ENCODE measurements around the gene GALP.
"Not testable (repeated sequence)": the region's sequence is repeated elsewhere in the genome, so short reads cannot be mapped to it uniquely, and the experiment has no call there.

Gene GALP

DNA sequence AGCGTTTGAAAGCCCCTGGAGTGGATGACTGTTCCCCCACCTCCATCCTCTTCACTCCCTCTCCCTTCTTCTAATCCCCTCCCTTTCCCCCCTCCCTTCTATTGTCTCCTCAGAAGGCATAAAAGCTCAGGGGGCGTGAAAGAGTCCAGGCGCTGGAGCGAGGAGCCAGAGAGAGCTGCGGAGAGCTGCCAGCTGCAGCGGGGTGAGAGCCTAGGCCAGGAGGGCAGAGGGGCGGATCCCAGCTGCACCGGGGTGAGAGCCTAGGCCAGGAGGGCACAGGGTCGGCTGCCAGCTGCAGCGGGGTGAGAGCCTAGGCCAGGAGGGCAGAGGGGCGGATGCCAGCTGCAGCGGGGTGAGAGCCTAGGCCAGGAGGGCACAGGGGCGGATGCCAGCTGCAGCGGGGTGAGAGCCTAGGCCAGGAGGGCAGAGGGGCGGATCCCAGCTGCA, at the start of gene GALP:
Gene GALP (plus strand): TSS at position 148 of the 447 bp plus-strand sequence. CDS start 1,101 bp downstream, outside the sequence.
- DNase-seq (ENCODE audit: low read depth) = not testable (repeated sequence)

GRCh38 chr19:56126983-56127780, 48.6 kb upstream of the GALP start:
- no peak for DNase-seq (ENCODE audit: low read depth)

GRCh38 chr19:56130006-56130405, 45.8 kb upstream of the GALP start:
- no peak for DNase-seq (ENCODE audit: low read depth)

DNA sequence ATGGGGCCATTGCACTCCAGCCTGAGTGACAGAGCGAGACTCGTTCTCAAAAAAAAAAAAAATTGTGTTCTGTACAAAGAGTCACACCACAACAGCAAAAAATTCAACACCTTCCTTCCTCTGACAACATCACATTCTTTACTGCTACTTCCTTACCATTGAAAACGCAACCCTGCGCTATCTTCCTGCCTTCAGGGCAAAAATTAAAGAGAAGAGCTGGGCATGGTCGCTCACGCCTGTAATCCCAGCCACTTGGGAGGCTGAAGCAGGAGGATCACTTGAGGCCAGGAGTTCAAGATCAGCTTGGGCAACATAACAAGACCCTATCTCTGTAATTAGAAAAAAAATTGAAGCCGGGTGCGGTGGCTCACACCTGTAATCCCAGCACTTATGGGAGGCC, 44.2 kb upstream of the GALP start:
- DNase-seq (ENCODE audit: low read depth) = no peak

- no peak for DNase-seq (ENCODE audit: low read depth)
Observed at GRCh38 chr19:56132316-56132822, 43.4 kb upstream of the GALP start.

GRCh38 chr19:56133858-56134653, 41.8 kb upstream of the GALP start:
- no peak for DNase-seq (ENCODE audit: low read depth)

GRCh38 chr19:56134654-56134921, 41.2 kb upstream of the GALP start:
- no peak for DNase-seq (ENCODE audit: low read depth)

DNA sequence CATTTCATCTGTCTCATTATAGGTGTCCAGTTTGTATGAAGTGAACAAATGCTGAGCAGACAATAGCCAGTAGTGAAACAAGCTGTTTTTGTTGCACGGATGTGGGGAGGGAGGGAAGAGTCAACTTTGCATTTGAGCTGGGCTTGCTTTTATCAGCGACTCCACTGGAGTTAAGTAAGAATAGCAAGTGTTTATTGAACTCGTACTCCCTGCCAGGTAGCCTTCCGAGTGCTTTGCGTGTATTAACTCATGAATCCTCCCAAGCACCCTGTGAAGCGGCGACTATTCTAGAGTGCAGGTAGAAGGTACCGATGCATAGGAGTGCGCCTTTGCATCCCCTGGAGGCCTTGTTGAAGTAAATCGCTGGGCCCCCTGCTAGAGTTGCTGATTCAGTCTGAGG, 39.4 kb upstream of the GALP start:
- no peak for DNase-seq (ENCODE audit: low read depth)

GRCh38 chr19:56137405-56137804, 38.4 kb upstream of the GALP start:
- no peak for DNase-seq (ENCODE audit: low read depth)

- no peak for DNase-seq (ENCODE audit: low read depth)
Observed at GRCh38 chr19:56138069-56138468, 37.7 kb upstream of the GALP start.

GRCh38 chr19:56139847-56140582, 35.8 kb upstream of the GALP start:
- DNase-seq (ENCODE audit: low read depth) = no peak

DNA sequence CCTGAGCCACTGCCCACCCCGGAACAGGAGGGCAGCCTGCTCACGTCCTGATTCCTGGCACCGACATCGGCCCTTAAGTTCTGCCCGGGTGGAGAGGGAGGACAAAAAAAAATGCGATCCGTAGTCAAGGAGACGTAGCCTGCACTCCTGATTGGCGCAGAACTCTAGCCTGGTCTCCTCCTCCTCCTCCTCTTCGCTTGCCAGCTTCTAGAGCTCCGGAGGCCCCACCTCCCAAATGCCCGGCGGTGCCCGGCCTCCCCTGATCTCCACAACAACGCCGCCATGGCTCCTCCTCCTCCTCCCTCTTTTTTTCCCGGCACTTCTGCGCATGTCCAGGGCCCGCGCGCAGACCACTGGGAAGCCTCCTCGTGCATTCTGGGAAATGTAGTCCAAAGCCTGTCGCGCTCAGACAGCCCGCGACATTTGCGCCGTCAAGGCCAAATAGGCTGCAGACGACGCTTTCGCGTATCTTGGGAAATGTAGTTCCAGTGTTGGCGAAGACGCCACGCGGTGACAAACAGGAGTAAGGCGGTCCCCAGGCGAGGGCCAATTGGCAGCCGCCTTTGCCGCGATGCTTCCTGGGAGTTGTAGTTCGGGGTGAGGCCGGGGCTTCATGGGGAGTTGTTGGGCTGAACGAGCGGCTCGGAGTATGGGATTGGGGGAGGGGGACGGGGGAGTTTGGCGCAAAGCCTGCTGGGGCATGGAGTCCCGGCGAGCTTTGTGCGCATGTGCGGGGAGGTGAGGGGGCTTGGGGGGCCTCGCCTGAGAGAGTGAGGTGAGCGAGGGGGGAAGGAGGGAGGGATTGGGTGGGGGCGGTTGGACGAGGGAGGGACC, 35.0 kb upstream of the GALP start, which contains the start of gene ZNF444:
Gene ZNF444 (plus strand): TSS at position 705 of the 834 bp plus-strand sequence. CDS start 5,625 bp downstream, outside the sequence.
- peak; percentile 97 for DNase-seq (ENCODE audit: low read depth)

- DNase-seq (ENCODE audit: low read depth) = no peak
Observed at GRCh38 chr19:56141417-56141993, 34.3 kb upstream of the GALP start.

DNA sequence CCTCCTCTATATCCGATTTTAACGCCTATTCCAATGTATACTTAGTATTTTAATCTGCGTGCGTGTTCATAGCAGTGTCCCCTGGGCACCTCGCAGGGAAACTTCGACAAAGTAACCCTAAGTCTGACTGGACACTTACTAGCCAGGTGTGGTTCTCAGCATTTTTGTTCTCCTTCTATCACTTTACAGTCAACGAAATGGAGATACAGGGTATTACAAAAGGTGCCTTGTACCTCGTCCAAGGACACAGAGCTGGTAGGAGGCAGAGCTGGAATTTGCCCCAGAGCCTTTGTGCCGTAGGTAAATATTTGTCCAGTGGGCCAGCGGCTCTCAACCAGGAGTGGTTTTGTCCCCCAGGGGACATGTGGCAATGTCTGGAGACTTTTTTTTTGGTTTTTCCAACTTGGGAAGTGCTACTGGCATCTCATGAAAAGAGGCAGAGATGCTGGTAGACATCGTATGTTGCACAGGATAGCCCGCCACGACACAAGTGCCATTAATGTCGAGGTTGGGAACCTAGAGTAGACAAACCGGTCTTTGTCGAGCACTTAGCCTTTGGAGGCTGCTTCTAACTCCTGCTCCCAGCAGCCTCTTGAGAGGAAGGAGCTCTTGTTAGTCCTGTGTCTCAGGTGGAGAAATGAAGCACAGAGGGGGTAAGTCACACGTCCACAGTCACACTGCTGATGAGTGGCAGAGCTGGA, 33.6 kb upstream of the GALP start:
- no peak for DNase-seq (ENCODE audit: low read depth)

GRCh38 chr19:56142897-56143434, 32.8 kb upstream of the GALP start:
- DNase-seq (ENCODE audit: low read depth) = no peak

DNA sequence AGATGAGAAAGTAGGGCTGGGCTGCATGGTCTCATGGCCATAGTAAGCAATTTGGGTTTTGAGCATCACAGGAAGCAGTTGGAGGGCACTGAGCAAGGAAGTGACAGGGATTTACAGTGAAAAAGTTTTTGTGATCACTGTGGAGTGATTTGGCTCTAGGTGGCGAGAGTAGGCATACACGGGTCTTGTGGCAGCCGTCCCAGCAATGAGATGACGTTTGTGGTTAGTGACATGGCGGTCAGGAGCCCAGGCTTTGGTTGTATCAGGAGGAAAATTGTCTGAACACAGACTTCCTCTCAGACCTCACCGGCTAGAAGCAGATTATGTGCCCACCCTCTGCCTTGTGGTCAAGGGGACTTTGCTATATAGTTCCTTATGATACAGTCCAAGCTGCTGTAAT, 31.4 kb upstream of the GALP start:
- no peak for DNase-seq (ENCODE audit: low read depth)

DNA sequence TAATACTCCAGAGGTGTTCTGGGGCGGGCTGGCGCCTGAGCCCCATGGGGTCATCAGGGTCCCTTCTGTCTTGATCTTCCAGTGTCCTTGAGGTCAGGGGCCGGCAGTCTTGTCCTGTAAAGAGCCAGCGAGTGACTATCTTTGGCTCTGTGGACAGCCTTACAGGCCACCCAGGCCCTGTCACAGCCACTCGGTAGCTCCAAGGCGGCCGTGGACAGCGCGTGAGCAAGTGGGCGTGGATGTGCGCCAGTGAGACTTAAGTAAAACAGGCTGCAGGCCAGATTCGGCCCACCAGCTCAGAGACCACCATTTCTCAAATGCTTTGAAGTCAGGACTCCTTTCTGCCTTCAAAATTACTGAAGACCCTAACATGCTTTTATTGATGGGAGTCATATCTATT, 31.0 kb upstream of the GALP start:
- DNase-seq (ENCODE audit: low read depth) = no peak

DNA sequence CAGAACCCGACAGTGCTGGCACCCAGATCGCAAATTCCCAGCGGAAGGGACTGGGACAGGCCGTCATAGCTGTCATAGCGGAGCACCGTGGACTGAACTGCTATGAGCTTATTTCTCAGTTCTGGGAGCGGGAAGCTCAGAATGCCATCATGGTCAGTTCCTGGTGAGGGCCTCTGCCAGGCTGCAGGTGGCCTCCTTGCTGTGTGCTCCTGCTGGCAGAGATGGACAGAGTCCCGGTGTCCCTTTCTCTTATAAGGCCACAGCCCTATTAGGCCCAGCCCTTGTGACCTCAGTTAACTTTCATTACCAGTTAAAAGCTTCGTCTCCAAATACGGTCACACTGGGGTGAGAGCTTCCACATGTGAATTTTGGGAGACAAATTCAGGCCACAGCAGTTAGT, 30.1 kb upstream of the GALP start:
- no peak for DNase-seq (ENCODE audit: low read depth)

- no peak for DNase-seq (ENCODE audit: low read depth)
Observed at GRCh38 chr19:56146904-56147303, 28.9 kb upstream of the GALP start.

DNA sequence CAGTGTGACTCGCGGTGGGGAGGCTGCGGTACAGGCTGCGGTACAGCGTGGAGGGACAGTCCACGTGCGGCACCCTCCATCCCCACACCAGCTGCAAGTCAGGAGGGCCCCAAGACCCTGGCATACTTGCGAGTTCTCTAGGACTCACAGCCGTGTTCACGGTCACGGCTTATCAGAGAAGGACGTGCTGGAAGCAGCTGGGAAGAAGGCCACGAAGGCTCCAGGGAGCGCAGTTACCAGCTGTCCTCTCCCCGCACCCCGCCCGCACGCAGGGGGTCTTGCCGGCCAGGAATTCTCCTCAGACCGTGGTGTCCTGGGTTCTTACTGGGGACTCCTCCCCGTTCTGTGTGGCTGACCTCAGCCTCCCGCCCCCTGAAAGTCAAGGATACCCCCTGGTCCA, 28.5 kb upstream of the GALP start:
- no peak for DNase-seq (ENCODE audit: low read depth)

Measured in stimulated activated CD8-positive, alpha-beta memory T cell treated with anti-CD3 and anti-CD28 coated beads, Interleukin-12 subunit alpha, Interleukin-12 subunit beta, amount 100 ng/mL, for 1 hour (primary cell).